ENCODE measurements around the gene GNA15.
A peak's percentile ranks its signal among the peaks of the same experiment; 100 is the strongest.
"Not testable (repeated sequence)": the region's sequence is repeated elsewhere in the genome, so short reads cannot be mapped to it uniquely, and the experiment has no call there.

Gene GNA15

DNA sequence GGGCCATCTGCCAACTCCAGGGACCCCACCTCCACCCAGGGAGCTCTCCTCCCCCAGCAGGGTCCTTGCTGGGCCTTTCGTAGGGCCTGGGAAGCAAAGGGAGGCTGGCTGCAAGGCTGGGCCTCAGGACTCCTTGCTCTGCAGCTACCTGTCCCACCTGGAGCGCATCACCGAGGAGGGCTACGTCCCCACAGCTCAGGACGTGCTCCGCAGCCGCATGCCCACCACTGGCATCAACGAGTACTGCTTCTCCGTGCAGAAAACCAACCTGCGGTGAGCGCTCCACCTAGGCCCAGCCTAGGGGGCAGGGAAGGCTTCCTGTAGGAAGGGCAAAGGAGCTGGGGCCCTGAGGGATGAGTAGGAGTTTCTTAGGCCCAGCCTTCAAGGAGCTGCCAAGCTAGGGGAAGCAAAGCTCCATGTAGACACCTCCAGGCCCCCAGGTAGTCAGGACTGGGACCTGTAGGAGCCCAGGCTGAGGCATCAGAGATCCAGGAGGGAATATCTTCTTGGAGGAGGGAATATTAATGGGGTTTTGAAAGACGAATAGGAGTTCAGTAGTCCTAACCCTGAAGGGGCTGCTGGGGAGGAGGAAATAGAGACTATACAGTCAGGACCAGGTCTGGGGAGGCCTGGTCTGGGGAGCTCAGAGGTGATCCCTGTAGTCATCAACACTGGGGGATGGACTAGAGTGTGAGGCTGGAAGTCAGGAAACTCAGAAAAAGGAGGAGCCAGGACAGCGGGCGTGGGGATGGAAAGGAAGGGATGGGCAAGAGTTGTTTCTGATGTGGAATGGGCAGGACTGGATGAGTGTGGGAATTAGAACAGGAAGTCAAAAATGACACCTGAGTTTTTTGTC lies 16.0 kb downstream of the GNA15 start:
- DNase-seq, result no peak

DNA sequence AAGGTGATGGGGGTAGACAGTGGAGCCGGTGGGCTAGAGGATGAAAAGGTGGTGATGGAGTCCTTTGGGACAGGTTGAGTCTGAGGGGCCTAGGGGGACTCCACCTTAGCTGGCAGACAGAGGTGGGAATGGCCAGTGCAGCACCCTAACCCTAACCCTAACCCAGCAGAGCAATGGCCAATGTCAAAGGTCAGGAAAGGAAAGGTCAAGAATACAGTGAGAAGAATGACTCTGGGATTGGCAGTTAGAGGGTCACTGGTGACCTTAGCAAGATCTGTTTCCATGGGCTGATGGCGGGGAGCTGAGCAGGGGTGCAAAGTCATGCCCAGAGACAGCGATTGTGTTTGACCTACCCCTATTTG lies 16.6 kb downstream of the GNA15 start:
- DNase-seq, result no peak

DNA sequence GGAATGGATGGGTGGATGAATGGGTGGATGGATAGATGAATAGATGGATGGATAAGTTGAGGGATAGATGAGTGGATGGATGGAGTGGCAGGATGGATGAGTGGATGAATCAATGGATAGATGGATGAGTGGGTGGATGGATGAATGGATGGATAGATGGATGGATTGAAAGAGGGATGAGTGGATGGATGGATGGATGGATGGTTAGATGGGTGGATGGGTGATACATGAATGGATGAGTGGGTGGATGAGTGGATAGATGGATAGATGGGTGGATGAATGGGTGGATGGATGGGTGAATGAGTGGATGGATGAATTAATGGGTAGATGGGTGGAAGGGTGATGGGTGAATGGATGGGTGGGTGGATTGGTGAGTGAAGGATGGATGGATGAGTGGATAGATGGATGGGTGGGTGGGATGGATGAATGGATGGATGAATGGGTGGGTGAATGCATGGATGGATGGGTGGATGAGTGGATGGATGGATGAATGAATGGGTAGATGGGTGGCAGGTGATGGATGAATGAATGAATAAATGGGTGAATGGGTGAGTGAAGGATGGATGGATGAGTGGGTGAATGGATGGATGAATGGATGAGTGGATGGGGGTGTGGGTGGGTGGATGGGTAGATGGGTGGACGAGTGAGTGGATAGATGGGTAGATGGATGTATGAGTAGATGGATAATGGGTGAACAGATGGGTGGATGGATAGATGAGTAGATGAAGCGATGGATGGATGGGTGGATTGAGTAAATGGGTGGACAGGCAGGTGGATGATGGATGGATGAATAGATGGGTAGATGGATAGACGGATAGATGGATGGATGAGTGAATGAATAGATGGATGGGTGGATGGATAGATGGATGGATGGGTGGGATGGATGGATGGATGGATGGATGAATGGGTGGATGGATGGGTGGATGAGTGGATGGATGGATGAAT lies 17.7 kb downstream of the GNA15 start:
- no peak for DNase-seq

DNA sequence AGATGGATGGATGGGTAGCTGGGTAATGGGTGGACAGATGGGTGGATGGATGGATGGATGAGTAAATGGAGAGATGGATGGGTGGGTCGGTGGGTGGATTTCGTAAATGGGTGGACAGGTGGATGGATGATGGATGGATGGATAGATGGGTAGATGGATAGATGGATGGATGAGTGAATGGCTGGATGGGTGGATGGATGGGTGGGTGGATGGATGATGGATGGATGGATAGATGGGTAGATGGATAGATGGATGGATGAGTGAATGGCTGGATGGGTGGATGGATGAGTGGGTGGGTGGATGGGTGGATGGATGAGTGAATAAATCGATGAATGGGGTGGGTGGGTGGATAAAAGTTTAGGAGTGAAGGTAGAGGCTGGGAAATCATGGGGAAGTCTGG lies 18.6 kb downstream of the GNA15 start:
- not testable (repeated sequence) for DNase-seq

DNA sequence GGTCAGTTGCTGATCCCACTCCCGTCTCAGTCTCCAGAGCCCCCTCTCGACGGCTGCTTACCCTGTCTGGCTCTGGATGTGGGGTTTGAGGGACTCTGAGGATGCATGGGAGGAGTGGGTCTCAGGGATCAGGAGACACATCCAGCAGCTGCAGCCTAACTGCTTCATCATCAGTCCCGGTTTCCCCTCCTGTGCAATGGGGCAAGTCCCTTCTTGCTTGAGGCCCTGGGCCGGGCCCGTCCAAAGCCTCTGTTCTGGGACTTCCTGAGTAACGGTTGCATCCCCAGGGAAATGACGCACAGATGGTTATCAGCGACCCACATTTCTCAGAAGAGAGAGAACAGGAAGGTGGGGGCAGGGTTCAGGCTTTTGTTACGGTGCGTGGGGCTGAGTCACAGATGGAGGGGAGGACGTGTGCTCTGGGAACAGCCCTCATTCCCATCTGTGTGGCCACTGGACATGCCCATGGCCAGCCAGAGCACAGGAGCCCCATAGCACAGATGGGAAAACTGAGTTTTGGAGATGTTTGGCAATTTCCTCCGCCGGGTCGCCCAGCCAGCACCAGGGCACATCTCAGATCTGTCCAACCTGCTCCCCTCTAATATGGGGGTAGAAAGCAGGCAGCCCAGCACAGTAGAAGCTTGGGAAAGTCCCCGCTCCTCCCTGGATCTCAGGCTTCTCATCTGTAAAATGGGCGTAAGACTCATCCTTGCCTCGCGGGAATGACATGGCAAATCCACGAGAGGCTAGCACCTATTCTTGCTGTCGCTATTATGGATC lies 19.3 kb downstream of the GNA15 start:
- DNase-seq, result peak; percentile 90

DNA sequence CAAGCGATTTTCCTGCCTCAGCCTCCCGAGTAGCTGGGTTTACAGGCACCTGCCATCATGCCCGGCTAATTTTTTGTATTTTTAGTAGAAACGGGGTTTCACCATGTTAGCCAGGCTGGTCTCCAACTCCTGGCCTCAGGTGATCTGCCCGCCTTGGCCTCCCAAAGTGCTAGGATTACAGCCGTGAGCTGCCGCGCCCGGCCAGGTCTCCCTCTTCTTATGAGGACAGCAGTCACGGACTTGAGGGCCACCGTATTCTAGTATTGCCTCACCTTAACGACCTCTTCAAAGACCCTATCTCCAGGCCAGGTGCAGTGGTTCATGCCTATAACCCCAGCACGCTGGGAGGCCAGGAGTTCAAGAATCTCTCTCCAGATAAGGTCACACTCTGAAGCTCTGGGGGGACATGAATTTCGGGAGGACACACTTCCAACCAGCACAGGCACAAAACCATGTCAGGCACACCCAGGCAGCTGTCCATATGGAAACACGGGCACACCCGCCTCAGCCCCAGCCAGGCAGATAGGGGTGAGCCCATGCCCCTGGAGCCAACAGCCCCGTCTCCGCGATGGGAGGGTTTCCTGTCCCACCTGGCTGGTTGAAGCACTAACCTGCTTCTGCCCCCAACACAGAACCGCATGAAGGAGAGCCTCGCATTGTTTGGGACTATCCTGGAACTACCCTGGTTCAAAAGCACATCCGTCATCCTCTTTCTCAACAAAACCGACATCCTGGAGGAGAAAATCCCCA lies 21.4 kb downstream of the GNA15 start:
- no peak for DNase-seq

DNA sequence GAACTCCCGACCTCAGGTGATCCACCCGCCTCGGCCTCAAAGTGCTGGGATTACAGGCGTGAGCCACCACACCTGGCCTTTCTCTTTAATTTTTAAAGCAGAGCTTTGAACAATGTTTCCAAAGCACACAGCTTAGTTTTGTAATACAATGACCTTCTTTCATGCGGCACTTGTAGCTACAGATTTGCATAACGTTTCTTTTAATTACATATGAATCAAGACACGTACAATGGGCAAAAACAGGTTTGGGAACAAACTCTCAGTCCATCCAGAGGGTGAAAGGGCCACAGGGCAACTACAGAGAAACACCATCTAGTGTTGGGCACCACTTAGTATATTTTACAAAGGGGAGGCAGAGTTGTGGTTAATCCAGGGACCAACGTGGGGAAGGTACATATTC lies 23.7 kb downstream of the GNA15 start:
- DNase-seq, result no peak

DNA sequence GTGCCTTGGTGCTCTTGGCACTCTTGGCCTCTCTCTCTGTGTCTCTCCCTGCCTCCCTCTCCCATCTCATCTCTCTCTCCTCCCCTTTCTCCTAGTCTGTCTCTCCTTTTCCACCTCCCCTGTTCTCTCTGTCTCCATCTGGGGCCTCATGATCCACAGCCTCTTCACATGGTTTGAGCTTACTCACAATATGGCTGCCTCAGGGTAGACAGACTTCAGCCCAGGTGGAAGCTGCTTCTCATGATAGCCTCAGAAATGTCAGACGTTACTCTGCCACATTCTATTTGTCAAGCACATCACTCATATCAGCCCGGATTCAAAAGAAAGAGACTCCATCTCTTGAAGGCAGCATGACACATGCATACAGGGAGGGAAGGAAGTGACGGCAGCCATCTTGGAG lies 24.4 kb downstream of the GNA15 start:
- DNase-seq, result no peak

DNA sequence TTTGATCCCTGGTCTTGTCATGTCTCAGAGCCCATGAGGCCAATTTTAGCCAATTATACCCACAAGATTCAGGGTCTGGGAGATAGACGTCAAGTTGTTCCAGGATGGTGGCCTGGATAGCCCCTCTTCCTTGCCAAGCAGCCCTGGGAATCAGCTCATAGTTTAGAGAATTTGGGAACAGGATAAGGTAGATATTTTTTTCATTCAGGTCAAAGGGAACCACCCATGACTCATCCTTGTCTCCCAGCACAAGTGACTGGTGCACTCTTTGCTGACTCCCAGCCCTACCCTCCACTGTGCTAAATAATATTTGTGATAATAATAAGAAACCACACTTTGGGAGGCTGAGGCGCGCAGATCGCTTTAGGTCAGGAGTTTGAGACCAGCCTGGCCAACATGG lies 25.6 kb downstream of the GNA15 start:
- DNase-seq, result no peak

DNA sequence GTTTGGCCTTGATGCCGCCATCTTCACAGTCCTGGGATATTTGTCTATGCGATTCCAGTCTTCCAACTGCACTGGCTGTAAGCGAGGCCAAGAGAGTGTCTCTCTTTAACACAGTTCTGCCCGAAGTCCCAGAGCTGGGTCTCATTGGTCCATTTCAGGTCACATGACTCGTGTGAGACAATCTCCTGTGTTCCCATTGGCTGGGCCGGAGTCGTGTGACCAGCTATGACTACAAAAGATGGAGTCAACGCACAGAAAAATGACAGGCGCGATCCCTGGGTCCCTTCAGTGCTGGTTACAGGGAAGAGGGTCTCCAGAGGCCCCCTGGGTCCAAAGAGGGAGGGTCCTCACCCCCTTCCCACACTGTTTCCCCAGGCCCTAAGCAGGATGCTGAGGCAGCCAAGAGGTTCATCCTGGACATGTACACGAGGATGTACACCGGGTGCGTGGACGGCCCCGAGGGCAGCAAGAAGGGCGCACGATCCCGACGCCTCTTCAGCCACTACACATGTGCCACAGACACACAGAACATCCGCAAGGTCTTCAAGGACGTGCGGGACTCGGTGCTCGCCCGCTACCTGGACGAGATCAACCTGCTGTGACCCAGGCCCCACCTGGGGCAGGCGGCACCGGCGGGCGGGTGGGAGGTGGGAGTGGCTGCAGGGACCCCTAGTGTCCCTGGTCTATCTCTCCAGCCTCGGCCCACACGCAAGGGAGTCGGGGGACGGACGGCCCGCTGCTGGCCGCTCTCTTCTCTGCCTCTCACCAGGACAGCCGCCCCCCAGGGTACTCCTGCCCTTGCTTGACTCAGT lies 26.8 kb downstream of the GNA15 start:
- no peak for DNase-seq

DNA sequence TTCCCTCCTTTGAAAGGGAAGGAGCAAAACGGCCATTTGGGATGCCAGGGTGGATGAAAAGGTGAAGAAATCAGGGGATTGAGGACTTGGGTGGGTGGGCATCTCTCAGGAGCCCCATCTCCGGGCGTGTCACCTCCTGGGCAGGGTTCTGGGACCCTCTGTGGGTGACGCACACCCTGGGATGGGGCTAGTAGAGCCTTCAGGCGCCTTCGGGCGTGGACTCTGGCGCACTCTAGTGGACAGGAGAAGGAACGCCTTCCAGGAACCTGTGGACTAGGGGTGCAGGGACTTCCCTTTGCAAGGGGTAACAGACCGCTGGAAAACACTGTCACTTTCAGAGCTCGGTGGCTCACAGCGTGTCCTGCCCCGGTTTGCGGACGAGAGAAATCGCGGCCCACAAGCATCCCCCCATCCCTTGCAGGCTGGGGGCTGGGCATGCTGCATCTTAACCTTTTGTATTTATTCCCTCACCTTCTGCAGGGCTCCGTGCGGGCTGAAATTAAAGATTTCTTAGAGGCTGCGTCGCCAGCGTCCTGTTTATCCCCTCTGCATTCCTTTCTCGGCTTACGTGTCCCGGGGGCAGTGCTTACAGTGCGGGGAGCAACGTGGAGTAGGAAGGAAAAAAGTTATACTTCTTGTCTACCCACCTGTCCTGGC lies 27.5 kb downstream of the GNA15 start:
- peak; percentile 66 for DNase-seq

DNA sequence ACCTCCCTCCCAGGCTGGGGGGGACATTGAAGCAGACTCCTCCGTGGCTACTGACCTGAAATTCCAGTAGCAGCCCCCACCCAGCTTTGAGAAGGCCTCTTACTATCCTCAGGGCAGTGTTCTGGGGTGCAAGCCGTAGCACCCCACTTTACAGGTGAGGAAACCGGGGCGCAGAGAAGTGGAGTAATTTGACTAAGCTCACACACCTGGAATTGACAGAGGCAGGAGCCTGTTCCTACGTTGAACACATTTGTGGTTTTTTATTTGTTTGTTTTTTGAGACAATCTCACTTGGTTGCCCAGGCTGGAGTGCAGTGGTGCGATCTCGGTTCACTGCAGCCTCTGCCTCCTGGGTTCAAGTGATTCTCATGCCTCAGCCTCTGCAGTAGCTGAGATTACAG lies 28.1 kb downstream of the GNA15 start:
- no peak for DNase-seq

DNA sequence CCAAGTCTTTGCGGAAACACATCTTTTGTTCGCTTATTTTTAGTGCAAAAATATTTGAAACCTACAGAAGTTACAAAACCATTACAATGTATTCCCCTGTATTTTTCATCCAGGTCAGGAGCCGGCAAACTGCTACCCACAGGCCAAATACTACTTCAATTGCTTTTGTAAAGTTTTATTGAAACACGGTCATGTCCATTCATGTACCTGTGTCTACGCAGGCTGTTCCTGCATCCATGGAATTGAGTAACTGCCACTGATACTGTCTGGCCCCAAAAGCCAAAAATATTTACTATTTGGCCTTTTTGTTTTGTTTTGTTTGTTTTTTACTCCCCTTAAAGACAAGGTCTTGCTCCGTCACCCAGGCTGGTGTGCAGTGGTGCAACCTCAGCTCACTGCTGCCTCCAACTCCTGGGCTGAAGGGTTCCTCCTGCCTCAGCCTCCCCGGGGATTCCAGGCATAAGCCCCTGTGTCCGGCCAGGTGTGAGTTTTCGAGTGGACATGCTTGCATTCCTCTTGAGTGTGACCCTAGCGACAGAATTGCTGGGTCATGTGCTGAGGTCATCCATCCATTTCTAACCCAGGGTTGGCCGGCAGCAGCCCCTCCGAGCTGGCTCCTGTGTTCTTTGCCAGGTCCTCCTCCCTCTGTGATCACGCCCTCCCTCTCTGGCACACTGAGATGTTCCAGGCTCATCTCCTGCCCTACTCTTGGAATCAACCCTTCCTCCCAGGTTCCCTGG lies 31.9 kb downstream of the GNA15 start:
- DNase-seq, result no peak

DNA sequence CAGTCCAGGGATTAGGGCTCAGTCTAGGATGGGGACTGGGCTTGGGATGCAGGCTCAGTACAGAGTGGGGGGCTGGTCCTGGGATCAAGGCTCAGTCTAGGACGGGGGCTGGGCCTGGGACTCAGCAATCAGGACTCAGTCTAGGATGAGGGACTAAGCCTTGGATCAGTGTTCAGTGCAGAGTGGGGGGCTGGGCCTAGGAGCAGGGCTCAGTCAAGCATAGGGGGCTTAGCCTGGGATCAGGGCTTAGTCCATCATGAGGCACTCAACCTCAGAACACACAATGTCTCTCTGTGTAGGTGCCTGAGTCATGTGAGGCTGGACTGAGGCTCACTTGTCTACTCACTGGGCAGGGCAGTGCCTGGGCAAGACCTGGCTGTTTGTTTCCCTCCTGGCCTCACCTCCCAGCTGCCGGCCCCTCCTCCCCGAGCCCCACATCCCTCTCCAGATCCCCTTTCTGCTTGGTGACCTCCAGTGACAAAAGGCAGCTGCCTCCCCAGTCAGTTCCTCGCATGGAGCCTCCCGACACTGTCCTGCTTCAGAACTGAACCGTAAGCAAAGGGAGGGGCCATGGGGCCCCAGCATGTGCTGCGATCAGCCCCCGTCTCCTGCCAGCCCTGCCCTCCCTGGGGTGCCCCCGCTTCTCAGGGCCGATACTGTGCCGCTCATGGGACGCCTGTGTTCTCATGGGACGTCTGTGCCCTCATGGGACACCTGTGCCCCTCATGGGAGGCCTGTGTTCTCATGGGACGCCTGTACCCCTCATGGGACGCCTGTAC lies 36.2 kb downstream of the GNA15 start:
- no peak for DNase-seq

DNA sequence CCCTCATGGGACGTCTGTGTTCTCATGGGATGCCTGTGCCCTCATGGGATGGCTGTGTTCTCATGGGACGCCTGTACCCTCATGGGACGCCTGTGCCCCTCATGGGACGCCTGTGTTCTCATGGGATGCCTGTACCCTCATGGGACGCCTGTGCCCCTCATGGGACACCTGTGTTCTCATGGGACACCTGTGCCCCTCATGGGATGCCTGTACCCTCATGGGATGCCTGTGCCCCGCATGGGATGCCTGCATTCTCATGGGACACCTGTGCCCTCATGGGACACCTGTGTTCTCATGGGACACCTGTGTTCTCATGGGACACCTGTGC lies 36.8 kb downstream of the GNA15 start:
- DNase-seq, result not testable (repeated sequence)

DNA sequence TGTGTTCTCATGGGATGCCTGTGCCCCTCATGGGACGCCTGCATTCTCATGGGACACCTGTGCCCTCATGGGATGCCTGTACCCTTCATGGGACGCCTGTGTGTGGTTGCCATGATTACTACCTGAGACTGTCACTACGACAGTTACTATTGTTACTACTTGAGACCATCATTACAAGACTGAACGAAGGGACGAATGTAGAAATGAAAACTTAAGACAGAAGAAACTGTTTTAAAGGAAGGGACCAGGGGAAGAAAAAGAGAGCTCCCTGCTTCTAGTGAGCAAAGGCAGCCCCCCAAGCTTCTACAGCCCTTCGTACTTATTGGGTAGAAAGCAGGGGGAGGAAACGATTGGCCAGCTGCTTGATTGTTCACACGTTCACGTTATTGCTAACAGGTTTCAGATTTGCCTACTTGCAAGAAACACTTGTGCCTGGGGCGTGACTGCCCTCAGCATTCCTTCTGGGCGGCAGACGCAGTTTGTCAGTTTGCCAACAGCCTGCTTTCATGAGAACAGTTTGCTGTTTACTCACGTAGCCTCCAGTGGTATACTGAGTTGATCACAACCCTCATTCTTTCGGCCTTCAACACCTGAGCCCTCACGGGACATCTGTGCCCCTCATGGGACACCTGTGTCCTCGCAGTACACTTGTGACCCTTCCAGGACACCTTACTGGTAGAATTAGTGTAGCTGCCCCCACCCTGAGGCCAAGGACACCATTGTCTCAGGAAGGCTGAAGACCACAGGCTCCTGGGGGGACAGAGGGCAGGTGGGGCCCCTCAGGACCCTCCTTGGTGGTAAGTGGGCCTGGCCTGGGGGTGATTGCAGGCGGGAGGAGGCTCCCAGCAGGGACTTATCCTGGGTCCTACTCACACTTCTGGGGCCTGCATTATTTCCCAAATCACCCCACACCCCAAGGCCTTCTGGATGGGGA lies 40.2 kb downstream of the GNA15 start:
- DNase-seq, result peak; percentile 41

DNA sequence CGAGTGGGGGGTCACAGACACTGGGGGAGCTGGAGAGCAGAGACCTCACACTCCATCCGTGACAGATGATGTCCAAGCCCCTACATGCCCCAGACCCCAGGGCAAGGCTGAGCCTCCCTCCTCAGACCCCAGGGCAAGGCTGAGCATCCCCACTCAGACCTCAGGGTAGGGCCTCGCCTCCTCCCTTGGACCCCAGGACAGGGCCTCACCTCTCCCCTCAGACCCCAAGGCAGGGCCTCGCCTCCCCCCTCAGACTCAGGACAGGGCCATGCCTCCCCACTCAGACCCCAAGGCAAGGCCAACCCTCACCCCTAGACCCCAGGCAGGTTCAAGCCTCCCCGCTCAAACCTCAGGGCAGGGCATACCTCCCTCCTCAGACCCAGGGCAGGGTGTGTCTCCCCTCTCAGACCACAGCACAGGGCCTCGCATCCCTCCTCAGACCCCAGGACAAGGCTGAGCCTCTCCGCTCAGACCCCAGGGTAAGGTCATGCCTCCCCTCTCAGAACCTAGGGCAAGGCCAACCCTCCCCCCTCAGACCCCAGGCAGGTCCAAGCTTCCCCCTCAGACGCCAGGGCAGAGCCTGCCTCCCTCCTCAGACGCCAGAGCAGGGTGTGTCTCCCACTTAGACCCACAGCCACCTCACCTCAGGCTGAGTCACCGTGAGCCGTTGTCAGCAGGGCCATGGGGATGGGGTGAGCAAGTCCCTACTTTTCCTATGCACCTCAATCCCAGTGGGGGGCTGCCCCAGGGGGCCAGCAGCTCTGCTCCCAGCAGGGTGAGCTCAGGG lies 41.1 kb downstream of the GNA15 start:
- peak; percentile 65 for DNase-seq

Measured in central memory CD4-positive, alpha-beta T cell (primary cell).